ENCODE data around the gene SYT15.
"Not testable (repeated sequence)": the region's sequence is repeated elsewhere in the genome, so short reads cannot be mapped to it uniquely, and the experiment has no call there.

The SYT15 gene

GRCh38 chr10:46596570-46596969 lies 17.6 kb downstream of the SYT15 start:
- ATAC-seq, result not testable (repeated sequence)

- peak; percentile 93 for ATAC-seq
These were observed 18.8 kb downstream of the SYT15 start for GRCh38 chr10:46597616-46598246.

GRCh38 chr10:46600516-46600915 lies 21.6 kb downstream of the SYT15 start:
- not testable (repeated sequence) for ATAC-seq

GRCh38 chr10:46615540-46615939 lies 36.6 kb downstream of the SYT15 start:
- not testable (repeated sequence) for ATAC-seq

GRCh38 chr10:46616227-46616626 lies 37.3 kb downstream of the SYT15 start:
- ATAC-seq, result not testable (repeated sequence)

- ATAC-seq, result not testable (repeated sequence)
These were observed 38.2 kb downstream of the SYT15 start for GRCh38 chr10:46617134-46617533.

GRCh38 chr10:46617913-46618312 lies 39.0 kb downstream of the SYT15 start:
- not testable (repeated sequence) for ATAC-seq

- ATAC-seq, result not testable (repeated sequence)
These were observed 45.1 kb downstream of the SYT15 start for GRCh38 chr10:46623899-46624654.

GRCh38 chr10:46629805-46630204 lies 50.9 kb downstream of the SYT15 start:
- not testable (repeated sequence) for ATAC-seq

GRCh38 chr10:46630816-46631215 lies 51.9 kb downstream of the SYT15 start:
- ATAC-seq, result not testable (repeated sequence)

- not testable (repeated sequence) for ATAC-seq
These were observed 52.8 kb downstream of the SYT15 start for GRCh38 chr10:46631683-46632082.

GRCh38 chr10:46634698-46635097 lies 55.8 kb downstream of the SYT15 start:
- not testable (repeated sequence) for ATAC-seq

GRCh38 chr10:46635364-46635959 lies 56.5 kb downstream of the SYT15 start:
- ATAC-seq, result peak; percentile 95

GRCh38 chr10:46640005-46640404 lies 61.1 kb downstream of the SYT15 start:
- ATAC-seq, result not testable (repeated sequence)

All from SK-N-SH treated with all-trans-retinoic acid at 6 μM for 48 hours (cell line).